Activated naive CD4-positive, alpha-beta T cell treated with anti-CD3 and anti-CD28 coated beads for 36 hours (primary cell): Measurements from ENCODE around the gene RRAGD. TPM values are rescaled to one million over a fixed set of nuclear protein-coding genes. Genes with fewer than 3 reads are reported as not detected.
A peak's percentile ranks its signal among the peaks of the same experiment; 100 is the strongest.

ENCODE experiments used
- CTCF ChIA-PET: fragments of 350-600 bp; sonication (Branson Sonifier 250); formaldehyde crosslinking; loops from one replicate; lab custom pipeline; 2021; ENCODE audit warnings: antibody characterized with exemption; lab: Charles Lee
- DNase-seq: peaks from one replicate; pipeline ENCODE4 v3.0.0-alpha.2; 2020
- H3K27ac Mint-ChIP-seq: one replicate; pipeline ENCODE4 v1.8.0; 2021; ENCODE audit warnings: mild to moderate bottlenecking, mixed read lengths
- H3K27me3 Mint-ChIP-seq: one replicate; pipeline ENCODE4 v1.8.0; 2021; ENCODE audit warnings: low read depth, mixed read lengths
- H3K36me3 Mint-ChIP-seq: one replicate; pipeline ENCODE4 v1.8.0; 2021; ENCODE audit warnings: low read depth, mixed read lengths
- H3K4me1 Mint-ChIP-seq: one replicate; pipeline ENCODE4 v1.8.0; 2021; ENCODE audit warnings: low read depth, mixed read lengths
- H3K4me3 Mint-ChIP-seq: one replicate; pipeline ENCODE4 v1.8.0; 2021; ENCODE audit warnings: mild to moderate bottlenecking, moderate library complexity, mixed read lengths
- H3K9me3 Mint-ChIP-seq: one replicate; pipeline ENCODE4 v1.8.0; 2021; ENCODE audit warnings: mixed read lengths
- intact Hi-C: fragments of 100-400 bp; cut with micrococcal nuclease; formaldehyde crosslinking; loops from one replicate; pipeline ENCODE4 v1.15.1; 2023
- total RNA-seq, 2 experiments: library from RNA; stranded (reverse); gene quantifications; one replicate each; pipeline ENCODE4 v1.2.3, GENCODE V29; 2021

The RRAGD gene
- total RNA-seq, 2 experiments from 2014 or later: 11.3 to 13.2 TPM

- intact Hi-C loops: no loop called here
- Mint-ChIP-seq H3K27ac (no peak overlapping the region), H3K4me3 (no peak overlapping the region), H3K9me3 (peaks cover 7% of the 10 kb centered on the region), H3K4me1 (peaks cover 7% of the 10 kb centered on the region), H3K36me3 (peaks cover 14% of the 10 kb centered on the region), H3K27me3 (no peaks in the 10 kb centered on the region)
- CTCF ChIA-PET: interaction anchor here (2.4 kb wide), 1 partner anchor 17 kb away, joined by 11 read pairs; no protein-coding TSS in a partner anchor
- DNase-seq: no peak
Observed at GRCh38 chr6:89388846-89389245, 23.2 kb downstream of the RRAGD start.

GRCh38 chr6:89387516-89388201 is 24.4 kb downstream of the RRAGD start:
- H3K27ac Mint-ChIP-seq: no peak overlapping the region
- H3K9me3 Mint-ChIP-seq: no peaks in the 10 kb centered on the region
- DNase-seq: no peak
- H3K4me3 Mint-ChIP-seq: no peak overlapping the region
- H3K27me3 Mint-ChIP-seq: no peaks in the 10 kb centered on the region
- peaks cover 7% of the 10 kb centered on the region for H3K4me1 Mint-ChIP-seq
- CTCF ChIA-PET: interaction anchor here (1.0 to 2.4 kb wide), 2 partner anchors 9 to 16 kb away, joined by 3 to 11 read pairs; no protein-coding TSS in a partner anchor
- H3K36me3 Mint-ChIP-seq: peaks cover 8% of the 10 kb centered on the region
- intact Hi-C loops: no loop called here

GRCh38 chr6:89386917-89387491 is 25.1 kb downstream of the RRAGD start:
- Mint-ChIP-seq H3K36me3 (peaks cover 8% of the 10 kb centered on the region), H3K4me3 (no peak overlapping the region), H3K27me3 (no peaks in the 10 kb centered on the region), H3K9me3 (no peaks in the 10 kb centered on the region), H3K27ac (no peak overlapping the region), H3K4me1 (peaks cover 7% of the 10 kb centered on the region)
- CTCF ChIA-PET: interaction anchor here (0.7 to 2.4 kb wide), 2 partner anchors 15 to 49 kb away, joined by 3 to 11 read pairs; no protein-coding TSS in a partner anchor
- intact Hi-C loops: no loop called here
- no peak for DNase-seq

- H3K36me3 Mint-ChIP-seq: peaks cover 8% of the 10 kb centered on the region
- no peaks in the 10 kb centered on the region for H3K27me3 Mint-ChIP-seq
- DNase-seq: no peak
- H3K27ac Mint-ChIP-seq: no peak overlapping the region
- intact Hi-C loops: no loop called here
- CTCF ChIA-PET: interaction anchor here (0.6 to 2.1 kb wide), 2 partner anchors 10 to 14 kb away, joined by 3 to 10 read pairs; no protein-coding TSS in a partner anchor
- H3K4me3 Mint-ChIP-seq: no peak overlapping the region
- H3K9me3 Mint-ChIP-seq: no peaks in the 10 kb centered on the region
- H3K4me1 Mint-ChIP-seq: peaks cover 7% of the 10 kb centered on the region
Observed at GRCh38 chr6:89385846-89386245, 26.2 kb downstream of the RRAGD start.

GRCh38 chr6:89385156-89385667 is 26.9 kb downstream of the RRAGD start:
- DNase-seq: no peak
- CTCF ChIA-PET: interaction anchor here (0.6 to 2.1 kb wide), 2 partner anchors 9 to 13 kb away, joined by 3 to 10 read pairs; no protein-coding TSS in a partner anchor

GRCh38 chr6:89381031-89381430 is 31.0 kb downstream of the RRAGD start:
- H3K9me3 Mint-ChIP-seq: no peaks in the 10 kb centered on the region
- CTCF ChIA-PET: interaction anchor here (0.6 to 1.3 kb wide), 2 partner anchors 9 to 295 kb away, joined by 4 to 6 read pairs; no protein-coding TSS in a partner anchor
- no peaks in the 10 kb centered on the region for H3K27me3 Mint-ChIP-seq
- H3K36me3 Mint-ChIP-seq: peaks cover 4% of the 10 kb centered on the region
- DNase-seq: no peak
- intact Hi-C loops: no loop called here
- H3K4me3 Mint-ChIP-seq: no peak overlapping the region
- no peak overlapping the region for H3K27ac Mint-ChIP-seq
- peaks cover 3% of the 10 kb centered on the region for H3K4me1 Mint-ChIP-seq

More at GRCh38 chr6:89385156-89385667, 26.9 kb downstream of the RRAGD start:
- Mint-ChIP-seq H3K4me1 (peaks cover 7% of the 10 kb centered on the region), H3K27me3 (no peaks in the 10 kb centered on the region), H3K9me3 (no peaks in the 10 kb centered on the region), H3K27ac (no peak overlapping the region), H3K36me3 (peaks cover 8% of the 10 kb centered on the region), H3K4me3 (no peak overlapping the region)
- intact Hi-C loops: no loop called here

GRCh38 chr6:89379281-89379680 is 32.8 kb downstream of the RRAGD start:
- Mint-ChIP-seq H3K9me3 (no peaks in the 10 kb centered on the region), H3K27ac (no peak overlapping the region), H3K4me3 (no peak overlapping the region), H3K36me3 (no peaks in the 10 kb centered on the region), H3K4me1 (peaks cover 8% of the 10 kb centered on the region), H3K27me3 (no peaks in the 10 kb centered on the region)
- intact Hi-C loops: no loop called here
- CTCF ChIA-PET: interaction anchor here (0.7 to 2.2 kb wide), 4 partner anchors 17 to 510 kb away, joined by 3 to 8 read pairs (median 4); no protein-coding TSS in a partner anchor
- no peak for DNase-seq

GRCh38 chr6:89378628-89379027 is 33.4 kb downstream of the RRAGD start:
- peaks cover 8% of the 10 kb centered on the region for H3K4me1 Mint-ChIP-seq
- H3K9me3 Mint-ChIP-seq: no peaks in the 10 kb centered on the region
- intact Hi-C loops: no loop called here
- CTCF ChIA-PET: interaction anchor here (0.7 to 2.2 kb wide), 5 partner anchors 9 to 231 kb away, joined by 3 to 8 read pairs (median 4); no protein-coding TSS in a partner anchor
- H3K36me3 Mint-ChIP-seq: no peaks in the 10 kb centered on the region
- H3K27ac Mint-ChIP-seq: no peak overlapping the region
- H3K27me3 Mint-ChIP-seq: no peaks in the 10 kb centered on the region
- H3K4me3 Mint-ChIP-seq: no peak overlapping the region
- no peak for DNase-seq

GRCh38 chr6:89375427-89376267 is 36.4 kb downstream of the RRAGD start:
- CTCF ChIA-PET: interaction anchor here (0.7 to 1.5 kb wide), 5 partner anchors 8 to 79 kb away, joined by 3 to 7 read pairs (median 4); no protein-coding TSS in a partner anchor
- Mint-ChIP-seq H3K27ac (no peak overlapping the region), H3K36me3 (no peaks in the 10 kb centered on the region), H3K27me3 (no peaks in the 10 kb centered on the region), H3K4me3 (no peak overlapping the region), H3K4me1 (peaks cover 15% of the 10 kb centered on the region), H3K9me3 (no peaks in the 10 kb centered on the region)
- DNase-seq: peak; percentile 63
- intact Hi-C loops: no loop called here

GRCh38 chr6:89372506-89372901 is 39.6 kb downstream of the RRAGD start:
- Mint-ChIP-seq H3K4me1 (peaks cover 15% of the 10 kb centered on the region), H3K36me3 (no peaks in the 10 kb centered on the region), H3K4me3 (no peak overlapping the region), H3K27ac (no peak overlapping the region), H3K27me3 (no peaks in the 10 kb centered on the region), H3K9me3 (no peaks in the 10 kb centered on the region)
- intact Hi-C loops: loop anchor here (1.0 to 2.0 kb wide), 5 partner anchors 20 to 390 kb away; partner anchors contain the start of genes ANKRD6 and UBE2J1
- DNase-seq: peak; percentile 24
- CTCF ChIA-PET: interaction anchor here (0.5 to 2.9 kb wide), 48 partner anchors 8 to 628 kb away, joined by 3 to 41 read pairs (median 4); partner anchors contain the start of genes ANKRD6, LYRM2, RRAGD and UBE2J1

GRCh38 chr6:89371849-89372505 is 40.1 kb downstream of the RRAGD start:
- CTCF ChIA-PET: interaction anchor here (0.5 to 2.9 kb wide), 54 partner anchors 9 to 628 kb away, joined by 3 to 41 read pairs (median 4); partner anchors contain the start of genes ANKRD6, GABRR2, LYRM2 and RRAGD
- Mint-ChIP-seq H3K36me3 (no peaks in the 10 kb centered on the region), H3K4me3 (no peak overlapping the region), H3K9me3 (no peaks in the 10 kb centered on the region), H3K27me3 (no peaks in the 10 kb centered on the region), H3K4me1 (peaks cover 15% of the 10 kb centered on the region), H3K27ac (no peak overlapping the region)
- peak; percentile 81 for DNase-seq
- intact Hi-C loops: loop anchor here (1.0 to 2.0 kb wide), 5 partner anchors 20 to 390 kb away; partner anchors contain the start of genes ANKRD6 and UBE2J1
